Hematopoietic multipotent progenitor cell treated with erythropoietin and hydrocortisone succinate and interleukin-3 and kit ligand, for 6 days (in vitro differentiated cells): ENCODE measurements around the gene KLHDC3.
"Not testable (repeated sequence)": the region's sequence is repeated elsewhere in the genome, so short reads cannot be mapped to it uniquely, and the experiment has no call there.

ENCODE experiments used
- DNase-seq: peaks from one replicate; pipeline ENCODE4 v3.0.0-alpha.2; 2015

Gene KLHDC3

DNA sequence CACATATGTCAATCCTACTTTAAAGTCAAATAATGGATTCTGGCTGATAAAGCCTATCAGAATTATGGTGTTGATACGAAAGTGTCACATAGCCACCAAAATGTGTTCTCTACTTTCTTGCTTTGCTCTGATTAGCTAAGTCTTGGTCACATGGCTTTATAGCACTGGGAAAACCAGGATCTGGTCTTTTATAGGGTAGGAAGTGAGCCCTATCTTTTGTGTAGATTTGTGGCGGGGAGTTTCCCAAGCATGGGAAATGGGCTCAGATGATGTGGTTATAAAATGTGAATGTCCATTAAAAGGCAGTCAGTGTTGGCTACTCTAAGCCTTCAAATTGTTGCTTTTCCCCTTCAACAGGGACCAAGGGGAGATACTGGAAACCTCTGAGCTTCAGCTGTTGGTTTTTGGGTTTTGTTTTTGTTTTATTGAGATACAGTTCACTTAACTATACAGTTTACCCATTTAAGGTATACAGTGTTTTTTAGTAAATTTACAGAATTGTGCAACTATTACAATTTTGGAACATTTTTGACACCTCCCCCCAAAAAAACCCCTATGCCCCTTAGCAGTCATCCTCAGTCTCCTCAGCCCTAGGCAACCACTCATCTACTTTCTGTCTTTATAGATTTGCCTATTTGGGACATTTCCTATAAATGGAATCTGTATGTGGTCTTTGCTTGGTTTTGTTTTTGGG lies 19.6 kb downstream of the KLHDC3 start:
- no peak for DNase-seq

DNA sequence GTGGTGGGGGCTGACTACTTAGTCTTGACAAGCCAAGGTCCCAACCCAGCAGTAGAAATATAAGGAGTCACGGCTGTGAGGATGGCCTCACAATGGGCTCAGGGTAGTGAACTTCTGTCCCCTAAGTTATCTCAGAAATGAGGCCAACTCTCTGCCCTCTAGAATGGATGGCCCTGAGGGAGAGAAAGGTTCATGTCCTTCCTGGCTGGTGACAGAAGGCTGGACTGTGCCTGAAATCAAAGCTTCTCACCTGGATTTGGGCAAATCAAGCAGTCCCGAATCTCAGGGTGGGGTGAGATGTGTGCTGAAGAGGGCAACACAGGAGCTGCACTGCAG lies 20.1 kb downstream of the KLHDC3 start:
- DNase-seq, result no peak

DNA sequence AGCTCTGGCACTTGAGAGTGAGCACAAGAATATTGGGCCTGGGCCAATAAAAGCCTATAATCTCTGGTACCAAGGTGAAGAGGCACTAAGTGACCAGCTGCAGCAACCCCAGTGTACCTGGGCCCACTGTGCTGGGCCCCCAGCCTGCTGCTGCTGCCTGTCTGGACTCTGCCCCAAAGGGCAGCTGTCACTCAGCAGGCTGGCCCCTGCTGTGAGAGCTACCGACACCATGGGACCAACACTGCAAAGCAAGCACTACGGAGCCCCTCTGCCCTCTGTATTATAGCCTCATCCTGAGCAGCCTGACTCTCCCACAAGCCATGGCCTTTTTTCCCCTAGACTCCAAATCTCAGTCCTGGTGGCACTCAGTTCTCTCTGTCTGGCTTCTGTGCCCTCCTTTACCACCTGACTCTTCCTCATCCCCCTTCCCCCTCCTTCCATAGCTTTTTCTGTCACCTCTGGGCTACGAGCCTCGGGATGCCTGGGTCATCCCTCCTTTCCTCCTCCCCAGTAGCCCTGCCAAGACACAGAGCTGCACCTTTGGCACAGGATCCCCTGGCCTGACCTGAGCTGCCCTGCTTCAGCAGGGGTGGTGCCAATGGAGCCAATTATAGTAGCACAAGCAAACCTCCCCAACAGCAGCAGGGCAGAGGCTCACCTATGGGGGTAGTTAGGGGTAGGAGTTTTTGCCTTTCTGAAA lies 21.6 kb downstream of the KLHDC3 start:
- DNase-seq, result no peak

DNA sequence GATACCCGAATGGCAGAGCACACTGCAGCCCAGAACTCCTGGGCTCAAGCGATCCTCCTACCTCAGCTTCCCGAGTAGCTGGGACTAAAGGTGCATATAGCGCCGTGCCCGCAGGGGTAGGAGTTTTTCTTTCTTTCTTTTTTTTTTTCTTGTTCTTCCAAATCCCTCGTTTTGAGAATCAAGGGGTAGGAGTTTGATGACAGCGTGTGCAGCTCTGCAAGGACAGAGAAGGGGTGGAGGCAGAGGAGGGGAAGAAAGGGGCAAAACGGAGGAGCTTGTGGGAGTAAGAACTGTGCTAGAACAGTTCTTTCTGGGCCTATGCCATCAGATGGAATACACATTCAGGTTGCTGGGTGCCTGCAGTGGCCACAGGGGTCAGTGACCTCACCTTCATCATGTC lies 22.7 kb downstream of the KLHDC3 start:
- DNase-seq, result no peak

DNA sequence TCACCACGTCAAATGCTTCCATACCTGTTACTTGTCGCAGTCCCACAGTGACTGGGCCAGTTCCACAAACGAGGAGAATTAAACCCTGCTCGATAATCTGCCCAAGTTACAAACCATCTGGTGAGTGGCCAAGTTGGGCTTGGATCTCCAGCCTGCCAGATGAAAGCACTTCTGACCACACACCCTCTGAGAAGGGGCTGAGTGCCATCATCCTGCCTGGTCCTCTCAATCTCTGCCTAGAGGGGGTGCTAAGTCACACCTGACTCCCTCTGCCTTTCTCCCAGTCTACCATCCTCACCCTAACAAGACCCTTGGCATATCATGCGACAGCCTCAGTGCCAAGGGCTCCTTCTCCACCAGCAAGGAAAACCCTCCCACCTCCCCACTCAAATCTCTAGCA lies 23.1 kb downstream of the KLHDC3 start:
- no peak for DNase-seq

DNA sequence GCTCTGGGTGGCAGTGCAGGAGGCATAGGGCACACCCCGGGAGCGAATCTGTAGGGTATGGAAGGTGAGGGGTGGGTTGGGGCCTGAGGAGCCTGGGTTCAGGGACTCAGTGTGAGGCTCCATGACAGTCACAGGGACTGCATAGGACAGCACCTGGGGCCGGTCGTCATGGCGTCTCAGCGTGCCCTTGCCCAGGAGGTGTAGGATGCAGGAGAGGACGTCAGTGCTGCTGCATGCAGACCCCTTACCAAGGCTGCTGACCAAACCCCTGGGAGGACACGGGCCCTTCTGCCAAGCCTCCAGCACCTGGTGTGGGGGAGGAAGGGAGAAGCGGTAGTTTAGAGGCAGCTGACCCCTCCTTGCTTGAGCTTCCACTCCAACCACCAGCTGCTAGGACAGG lies 23.7 kb downstream of the KLHDC3 start:
- no peak for DNase-seq

DNA sequence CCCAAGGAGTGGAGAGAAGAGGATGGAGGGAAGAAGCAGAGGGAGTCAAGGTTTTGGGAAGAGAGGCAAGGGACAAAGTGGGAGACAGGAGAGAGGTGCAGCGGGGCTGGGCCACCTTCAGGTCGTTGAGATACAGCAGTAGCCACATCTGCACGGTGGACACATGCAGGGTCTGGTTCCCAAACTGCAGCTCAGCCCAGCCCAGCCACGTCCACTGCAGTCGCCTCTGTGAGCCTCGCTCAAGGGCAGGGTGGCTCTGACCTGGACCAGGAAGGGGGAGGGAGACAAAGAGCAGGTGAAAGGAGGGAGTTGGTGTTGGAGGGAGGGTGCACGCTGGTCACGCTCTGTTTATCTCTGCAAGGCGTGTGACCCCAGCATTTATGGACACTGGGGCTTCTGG lies 24.7 kb downstream of the KLHDC3 start:
- DNase-seq, result no peak

DNA sequence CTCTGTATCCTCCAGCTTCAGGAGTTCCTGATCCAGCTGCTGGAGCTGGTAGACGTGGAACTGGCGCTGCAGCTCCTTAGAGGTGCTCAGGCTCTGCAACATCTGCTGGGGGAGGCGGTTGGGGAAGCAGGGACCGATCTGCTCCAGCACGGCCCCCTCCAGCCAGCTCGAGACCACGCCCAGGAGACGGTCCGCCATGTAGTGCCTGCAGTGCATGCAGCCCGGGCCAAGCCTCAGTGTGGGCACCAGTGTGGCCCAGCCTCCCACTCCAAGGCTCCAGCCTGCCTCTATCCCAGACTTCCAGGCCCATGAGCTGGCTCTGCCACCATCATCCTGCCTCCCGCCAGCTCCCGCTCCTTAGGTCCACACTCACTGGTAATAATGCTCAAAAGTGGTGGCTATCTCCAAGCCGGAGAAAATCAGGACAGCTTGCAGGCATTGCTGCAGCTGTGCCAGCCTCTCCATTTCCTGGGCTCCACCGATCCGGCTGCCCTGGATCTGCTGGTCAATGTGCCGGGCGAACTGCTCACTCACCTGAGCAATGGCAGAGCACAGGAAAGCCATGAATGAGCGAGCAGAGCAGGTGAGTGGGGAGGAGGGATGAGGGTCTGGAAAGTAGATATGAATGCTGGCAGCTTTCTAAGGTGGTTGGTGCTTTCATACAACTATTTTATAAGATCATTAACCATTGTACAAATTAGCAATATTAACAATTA lies 26.7 kb downstream of the KLHDC3 start:
- DNase-seq, result no peak

DNA sequence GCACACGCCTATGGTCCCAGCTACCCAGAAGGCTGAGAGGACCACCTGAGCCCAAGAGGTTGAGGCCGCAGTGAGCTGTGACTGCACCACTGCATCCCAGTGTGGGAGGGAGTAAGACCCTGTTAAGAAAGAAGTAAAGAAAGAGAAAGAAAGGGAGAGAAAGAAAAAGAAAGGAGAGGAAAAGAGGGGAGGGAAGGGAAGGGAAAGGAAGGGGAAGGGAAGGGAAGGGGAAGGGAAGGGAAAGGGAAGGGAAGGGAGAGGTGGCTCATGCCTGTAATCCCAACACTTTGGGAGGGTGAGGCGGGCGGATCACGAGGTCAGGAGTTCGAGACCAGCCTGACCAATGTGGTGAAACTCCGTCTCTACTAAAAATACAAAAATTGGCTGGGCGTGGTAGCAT lies 27.4 kb downstream of the KLHDC3 start:
- not testable (repeated sequence) for DNase-seq

DNA sequence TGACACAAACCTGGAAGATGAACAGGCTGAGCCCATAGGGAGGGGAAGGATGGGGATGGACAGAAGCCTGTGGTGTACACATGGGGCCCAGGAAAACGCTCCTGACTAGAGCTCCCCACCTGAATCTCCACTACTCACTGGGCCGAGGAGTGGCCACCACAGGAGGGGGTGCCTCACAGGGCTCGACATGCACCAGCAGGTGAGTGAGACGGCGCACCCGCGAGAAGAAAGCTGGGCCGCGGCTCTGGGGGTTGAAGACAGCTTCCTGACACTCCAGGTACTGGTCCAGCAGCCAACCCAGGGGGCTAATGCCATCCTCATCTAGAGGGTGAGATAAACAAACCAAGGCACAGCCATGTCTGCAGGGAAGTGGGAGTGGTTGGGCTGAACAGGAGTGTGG lies 29.3 kb downstream of the KLHDC3 start:
- DNase-seq, result no peak

DNA sequence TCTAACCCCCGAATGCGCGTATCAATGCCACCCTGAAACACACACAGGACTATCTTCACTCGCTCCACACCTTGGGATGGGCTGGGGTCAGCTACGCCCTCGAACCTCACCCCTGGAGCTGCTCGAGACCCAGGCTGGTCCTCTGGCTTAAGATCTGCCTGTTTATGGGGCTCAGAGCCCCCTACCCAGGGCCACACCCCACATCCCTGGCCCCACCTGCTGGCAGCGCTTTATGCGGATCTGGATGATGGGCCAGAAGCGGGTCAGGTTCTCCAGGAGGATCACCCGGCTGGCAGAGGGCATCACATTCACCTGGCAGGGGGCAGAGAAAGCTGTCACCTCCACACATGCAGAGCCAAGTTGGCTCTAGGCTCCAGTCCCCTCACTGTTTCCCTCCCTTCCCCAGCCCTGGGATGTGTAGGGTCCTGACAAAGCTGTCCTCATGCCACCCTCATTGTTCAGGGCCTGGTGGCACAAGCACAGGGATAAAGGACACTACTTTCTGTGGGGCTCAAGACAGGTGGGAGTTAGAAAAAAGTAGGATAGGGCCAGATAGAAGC lies 31.4 kb downstream of the KLHDC3 start:
- DNase-seq, result no peak

DNA sequence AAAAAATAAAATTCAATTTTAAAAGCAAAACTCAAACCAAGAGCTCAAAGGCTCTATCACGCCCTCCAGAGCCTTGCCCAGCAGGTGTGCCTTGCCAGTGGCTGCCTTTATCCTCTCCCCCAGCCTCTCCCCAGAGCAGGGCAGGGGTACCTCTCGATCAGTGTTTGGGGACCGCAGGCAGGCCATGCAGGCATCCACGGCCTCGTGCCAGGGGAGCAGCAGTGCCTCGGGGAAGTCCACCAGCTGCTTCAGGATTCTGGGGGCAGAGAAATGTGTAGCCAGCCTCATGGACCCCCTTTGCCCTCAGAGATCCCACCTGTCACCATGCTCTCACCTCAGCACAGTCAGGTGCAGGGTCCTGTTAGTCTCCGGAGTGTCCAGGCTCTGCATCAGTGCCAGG lies 33.9 kb downstream of the KLHDC3 start:
- no peak for DNase-seq

DNA sequence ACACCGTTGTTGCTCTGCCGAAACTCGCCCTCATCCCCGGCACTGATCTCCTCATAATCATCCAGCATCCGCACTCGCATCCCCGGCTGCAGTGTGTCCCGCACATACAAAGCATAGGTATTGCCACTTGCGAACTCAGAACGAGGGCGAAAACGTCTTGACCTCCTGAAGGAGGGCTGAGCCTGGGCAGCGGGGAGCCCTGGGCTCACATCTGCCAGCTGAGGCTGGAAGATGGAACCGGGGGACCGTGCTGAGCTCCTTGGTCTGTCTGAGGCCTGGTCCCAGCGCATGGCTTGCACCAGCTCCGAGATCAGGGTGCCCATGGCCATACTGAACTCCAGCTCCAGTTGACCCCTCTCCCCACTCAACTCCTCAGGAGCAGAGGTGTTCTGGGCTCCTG lies 36.9 kb downstream of the KLHDC3 start:
- DNase-seq, result no peak

DNA sequence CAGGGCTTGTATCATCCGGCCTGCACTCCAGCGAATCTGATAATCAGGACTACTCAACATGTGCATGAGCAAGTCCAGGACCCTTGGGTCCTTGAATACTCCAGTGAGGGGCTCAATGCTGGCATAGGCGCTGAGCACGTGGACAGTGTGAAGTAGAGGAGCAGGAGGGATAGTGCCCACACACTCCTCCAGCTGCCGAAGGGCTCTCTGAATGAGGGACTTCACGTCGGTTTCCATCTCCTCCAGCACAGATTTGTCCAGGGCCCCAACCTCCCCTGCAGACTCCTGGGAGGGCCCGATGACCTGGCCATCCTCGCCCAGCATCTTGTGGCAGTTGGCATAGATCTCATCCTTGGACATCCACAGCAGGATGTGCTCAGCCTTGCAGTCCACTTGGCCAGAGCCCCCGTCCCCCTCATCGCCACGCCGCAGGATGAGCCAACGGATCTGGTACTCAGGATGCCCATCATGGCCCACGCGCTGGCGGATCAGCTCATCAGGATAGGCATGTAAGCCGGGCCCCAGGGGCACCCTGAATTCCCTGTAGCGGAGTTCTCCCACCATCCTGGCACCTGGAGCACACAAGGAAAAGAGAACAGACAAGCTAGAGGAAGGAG lies 38.3 kb downstream of the KLHDC3 start:
- DNase-seq, result no peak

DNA sequence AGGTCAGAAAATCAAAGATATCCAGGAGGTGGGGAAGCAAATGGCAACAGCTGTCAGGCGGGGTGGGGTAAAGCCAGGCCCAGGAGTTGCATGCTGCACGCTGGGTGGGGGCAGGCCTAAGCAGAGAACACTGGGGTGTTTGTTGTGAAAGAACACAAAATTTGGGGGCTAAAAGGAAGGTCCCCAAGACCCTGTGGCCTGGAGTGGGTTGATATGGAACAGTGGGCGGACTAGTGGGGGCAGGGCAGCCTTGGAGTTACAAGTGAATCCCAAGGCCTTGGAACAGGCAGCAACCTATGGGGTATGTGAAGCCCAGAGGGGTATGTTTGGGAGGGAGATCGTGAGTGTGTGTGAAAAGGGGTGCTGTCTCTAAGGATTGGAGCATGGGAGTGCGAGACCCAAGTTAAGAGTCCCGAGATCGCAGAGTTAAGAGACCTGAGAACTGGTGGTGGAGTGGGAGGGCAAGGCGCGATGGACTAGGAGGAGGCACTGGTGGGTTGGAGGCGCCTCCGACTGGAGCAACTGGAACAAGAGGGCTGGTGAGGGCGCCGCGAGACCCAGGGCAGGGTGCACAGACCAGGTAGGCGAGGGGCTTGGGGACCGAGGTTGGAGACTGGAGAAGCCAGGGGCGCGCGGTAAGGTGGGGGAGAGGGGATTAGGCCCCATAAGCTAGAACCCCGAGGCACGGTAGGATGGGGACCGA lies 38.9 kb downstream of the KLHDC3 start:
- peak; percentile 66 for DNase-seq

DNA sequence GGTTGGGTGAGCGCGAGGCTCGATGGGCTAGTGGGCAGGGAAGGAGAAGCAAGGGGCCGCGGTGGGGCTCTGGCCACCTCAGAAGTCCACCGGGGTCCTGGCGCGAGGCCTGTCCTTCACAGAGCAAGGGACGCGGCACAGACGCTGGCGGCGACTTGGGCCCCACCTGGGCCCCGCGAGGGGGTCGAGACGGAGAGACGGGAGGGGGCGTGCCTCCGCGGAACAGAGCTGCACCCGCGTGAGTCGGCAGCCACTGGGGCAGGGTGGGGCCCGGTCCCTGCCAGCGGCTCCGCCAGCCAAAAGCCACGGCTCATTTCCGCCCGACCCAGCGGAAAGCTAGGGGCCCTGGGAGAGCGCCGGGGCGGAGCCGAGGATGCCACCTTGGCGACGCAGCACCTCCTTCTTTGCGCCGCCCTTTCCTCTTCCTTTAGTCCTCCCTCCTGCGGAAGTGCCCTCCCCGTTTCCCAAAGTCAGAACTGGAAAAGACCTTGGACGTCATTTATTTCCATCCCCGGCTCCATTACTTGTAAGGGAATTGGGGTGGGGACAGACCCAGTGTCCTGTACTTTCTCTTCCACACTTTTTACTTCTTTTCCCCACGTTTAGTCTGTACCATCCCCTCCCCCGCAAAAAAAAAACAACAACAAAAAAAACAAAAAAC lies 39.6 kb downstream of the KLHDC3 start, which contains the start of gene CUL7:
TSS of gene CUL7 (minus strand) at position 307 of the 661 bp plus-strand sequence. CDS start 1,063 bp downstream, outside the sequence.
- peak; percentile 98 for DNase-seq

DNA sequence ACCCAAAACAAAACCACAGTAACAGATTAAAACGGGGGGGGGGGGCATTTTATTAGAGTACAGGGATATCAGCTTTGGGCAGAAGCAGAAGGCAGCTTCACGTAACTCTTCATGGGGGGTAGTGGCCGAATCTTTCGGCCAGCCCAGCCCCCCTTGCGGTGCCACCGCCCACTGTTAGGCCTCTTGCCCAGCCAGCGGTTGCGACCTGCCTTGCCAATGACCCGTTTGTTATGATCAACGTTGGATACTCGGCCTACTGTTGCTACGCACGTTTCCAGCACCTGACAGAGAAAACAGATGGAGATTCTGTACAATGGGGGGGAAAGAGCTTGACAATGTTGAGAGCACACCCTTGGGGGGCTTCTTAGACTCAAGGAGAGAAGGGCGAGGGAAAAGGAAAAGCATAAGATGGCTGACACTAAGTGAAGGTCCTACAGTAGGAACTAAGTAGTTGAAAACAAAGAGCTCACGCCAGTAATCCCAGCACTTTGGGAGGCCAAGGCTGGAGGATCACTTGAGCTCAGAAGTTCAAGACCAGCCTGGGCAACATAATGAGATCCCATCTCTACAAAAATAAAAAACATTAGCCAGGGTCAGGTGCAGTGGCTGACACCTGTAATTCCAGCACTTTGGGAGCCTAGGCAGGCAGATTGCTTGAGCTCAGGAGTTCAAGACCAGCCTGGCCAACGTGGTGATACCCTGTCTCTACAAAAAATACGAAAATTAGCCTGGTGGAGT lies 40.3 kb downstream of the KLHDC3 start:
- no peak for DNase-seq

DNA sequence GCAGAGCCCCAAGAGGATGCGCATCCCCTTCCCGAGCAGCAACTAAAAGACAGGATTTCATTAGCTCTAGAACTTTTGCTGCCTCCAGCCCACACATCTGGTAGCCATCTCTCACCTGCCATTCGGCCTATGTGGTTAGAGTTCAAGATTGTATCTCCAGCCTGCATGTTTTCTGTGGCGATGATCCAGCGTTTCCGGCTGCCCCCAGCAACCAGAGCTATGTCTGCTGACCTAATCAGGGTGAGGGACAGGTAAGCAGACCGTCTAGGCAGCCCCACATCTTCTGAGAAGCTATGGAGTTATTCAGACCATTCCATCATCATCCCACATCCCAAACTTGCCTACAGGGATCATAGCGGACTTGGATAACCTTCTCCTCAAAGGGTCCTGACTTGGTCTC lies 41.9 kb downstream of the KLHDC3 start:
- no peak for DNase-seq

DNA sequence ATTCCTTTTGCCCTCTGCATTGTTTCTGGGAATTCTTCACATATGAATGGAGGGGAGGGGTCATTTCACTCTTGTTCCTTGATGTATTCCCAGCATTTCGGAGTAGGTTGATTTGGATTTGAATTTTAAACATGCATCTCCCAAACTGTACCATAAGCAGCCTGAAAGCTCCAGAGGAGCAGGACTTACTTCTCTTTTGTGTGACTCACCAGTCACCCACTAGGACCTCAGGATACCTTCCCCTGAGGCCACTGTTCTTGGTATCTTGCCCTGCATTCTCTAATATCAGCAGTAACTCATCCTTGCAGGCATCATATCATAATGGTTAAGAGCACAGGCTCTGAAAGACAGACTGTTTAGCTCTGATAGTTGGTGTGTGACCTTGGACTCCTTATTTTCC lies 44.5 kb downstream of the KLHDC3 start:
- DNase-seq, result peak; percentile 55

DNA sequence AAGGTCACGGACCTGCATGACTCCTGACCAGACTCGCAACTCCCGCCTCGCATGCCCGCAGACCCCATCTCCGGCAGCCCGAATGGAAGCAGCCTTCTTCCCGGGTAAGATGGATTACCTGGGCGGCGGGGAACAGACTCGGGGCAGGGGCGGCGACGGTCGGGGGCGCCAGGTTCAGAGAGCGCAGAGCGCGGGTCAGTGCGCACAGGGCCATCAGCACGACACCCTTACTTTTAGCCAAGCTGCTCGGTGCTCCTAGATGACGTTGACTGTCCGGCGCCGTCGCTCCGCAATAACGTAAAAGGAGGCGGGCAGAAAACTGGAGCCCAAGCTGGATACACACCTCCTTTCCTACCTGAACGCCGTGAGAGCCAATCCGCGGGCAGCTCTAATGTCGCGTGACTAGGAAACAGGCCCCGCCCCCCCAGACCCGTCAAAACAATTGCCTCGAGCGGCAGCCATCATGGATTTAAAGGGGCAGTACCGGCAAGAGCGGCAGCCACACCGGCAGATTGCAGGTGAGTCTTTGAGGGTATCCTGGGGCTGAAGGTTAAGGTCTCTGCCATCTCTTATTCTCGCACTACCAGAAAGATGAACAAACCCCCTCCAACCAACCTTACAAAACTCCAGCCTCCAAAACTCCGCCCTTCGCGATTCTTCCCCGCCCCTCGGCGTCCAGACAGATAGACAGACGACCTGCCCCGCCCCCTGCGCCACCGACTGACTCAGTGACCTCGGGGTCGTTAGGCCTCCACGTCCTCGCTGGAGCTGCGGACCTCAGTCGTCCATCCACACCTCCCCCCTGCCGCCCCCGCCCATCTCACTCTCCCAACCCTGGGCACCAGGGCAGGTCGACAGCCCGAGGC lies 45.4 kb downstream of the KLHDC3 start, which contains the start of the genes KLC4 and MRPL2:
TSS of gene KLC4 (plus strand) at position 464 of the 866 bp plus-strand sequence. CDS start 1,705 bp downstream, outside the sequence.
TSS of gene MRPL2 (minus strand) at position 267 of the 866 bp plus-strand sequence. CDS start at position 214, 53 bp downstream.
- peak; percentile 100 for DNase-seq
